Progenitor cell of endocrine pancreas (in vitro differentiated cells): ENCODE measurements around the gene MARCHF6. TPM values are rescaled to one million over a fixed set of nuclear protein-coding genes. Genes with fewer than 3 reads are reported as not detected.
A peak's percentile ranks its signal among the peaks of the same experiment; 100 is the strongest.

Source experiments
- DNase-seq: peaks from one replicate; pipeline ENCODE4 v3.0.0; 2021; ENCODE audit warnings: low spot score; ENCODE audit not compliant: unreplicated experiment
- H3K27ac Mint-ChIP-seq: 2 replicates; pipeline ENCODE4 v1.8.0; 2021; ENCODE audit warnings: mild to moderate bottlenecking, moderate library complexity, mixed read lengths
- H3K27me3 Mint-ChIP-seq: 2 replicates; pipeline ENCODE4 v1.8.0; 2021; ENCODE audit warnings: mixed read lengths
- H3K36me3 Mint-ChIP-seq: 2 replicates; pipeline ENCODE4 v1.8.0; 2022; ENCODE audit warnings: mixed read lengths; ENCODE audit not compliant: insufficient read depth
- H3K4me1 Mint-ChIP-seq: 2 replicates; pipeline ENCODE4 v1.8.0; 2021; ENCODE audit warnings: low read depth, mixed read lengths
- H3K4me3 Mint-ChIP-seq: 2 replicates; pipeline ENCODE4 v1.8.0; 2021; ENCODE audit warnings: low read depth, mild to moderate bottlenecking, moderate library complexity, mixed read lengths
- H3K9me3 Mint-ChIP-seq: 2 replicates; pipeline ENCODE4 v1.8.0; 2021; ENCODE audit warnings: low read depth, mixed read lengths
- CTCF ChIP-seq: fragments of 200-600 bp; sonication (generic); IDR thresholded peaks from one replicate; pipeline ENCODE4 v1.5.0; 2021; ENCODE audit warnings: antibody characterized with exemption, mild to moderate bottlenecking; ENCODE audit not compliant: unreplicated experiment
- total RNA-seq: library from RNA; stranded (reverse); gene quantifications from 2 replicates; pipeline ENCODE4 v1.2.1, GENCODE V29; 2021

The MARCHF6 gene
- total RNA-seq, 1 donor from 2014 or later, result 239 TPM

- no peaks in the 10 kb centered on the region for H3K9me3 Mint-ChIP-seq
- no peaks in the 10 kb centered on the region for H3K27me3 Mint-ChIP-seq
- H3K27ac Mint-ChIP-seq, result peak overlapping the region; percentile 11
- TF ChIP-seq CTCF, result no peak
- H3K4me3 Mint-ChIP-seq, result no peak overlapping the region
- H3K4me1 Mint-ChIP-seq, result no peaks in the 10 kb centered on the region
- no peak for DNase-seq
- H3K36me3 Mint-ChIP-seq, result peaks cover 28% of the 10 kb centered on the region
These were observed 43.1 kb downstream of the MARCHF6 start for GRCh38 chr5:10396552-10396951.

GRCh38 chr5:10399839-10400238, 46.3 kb downstream of the MARCHF6 start:
- no peaks in the 10 kb centered on the region for H3K27me3 Mint-ChIP-seq
- no peaks in the 10 kb centered on the region for H3K4me1 Mint-ChIP-seq
- H3K4me3 Mint-ChIP-seq, result no peak overlapping the region
- TF ChIP-seq CTCF, result no peak
- H3K27ac Mint-ChIP-seq, result no peak overlapping the region
- peaks cover 24% of the 10 kb centered on the region for H3K36me3 Mint-ChIP-seq
- no peaks in the 10 kb centered on the region for H3K9me3 Mint-ChIP-seq
- DNase-seq, result no peak

- no peaks in the 10 kb centered on the region for H3K27me3 Mint-ChIP-seq
- no peaks in the 10 kb centered on the region for H3K9me3 Mint-ChIP-seq
- H3K4me3 Mint-ChIP-seq, result no peak overlapping the region
- H3K36me3 Mint-ChIP-seq, result peaks cover 24% of the 10 kb centered on the region
- H3K27ac Mint-ChIP-seq, result no peak overlapping the region
- H3K4me1 Mint-ChIP-seq, result no peaks in the 10 kb centered on the region
- no peak for DNase-seq
- no peak for TF ChIP-seq CTCF
These were observed 46.9 kb downstream of the MARCHF6 start for GRCh38 chr5:10400411-10400810.

GRCh38 chr5:10400831-10401230, 47.3 kb downstream of the MARCHF6 start:
- Mint-ChIP-seq H3K4me1 (no peaks in the 10 kb centered on the region), H3K27me3 (no peaks in the 10 kb centered on the region), H3K4me3 (no peak overlapping the region), H3K36me3 (peaks cover 23% of the 10 kb centered on the region), H3K27ac (no peak overlapping the region), H3K9me3 (no peaks in the 10 kb centered on the region)
- DNase-seq, result no peak
- no peak for TF ChIP-seq CTCF

GRCh38 chr5:10401498-10401897, 48.0 kb downstream of the MARCHF6 start:
- Mint-ChIP-seq H3K9me3 (no peaks in the 10 kb centered on the region), H3K4me3 (no peak overlapping the region), H3K27me3 (no peaks in the 10 kb centered on the region), H3K27ac (no peak overlapping the region), H3K36me3 (peaks cover 22% of the 10 kb centered on the region), H3K4me1 (no peaks in the 10 kb centered on the region)
- TF ChIP-seq CTCF, result no peak
- DNase-seq, result no peak

Other genes with a start within 250 kb of the MARCHF6 start
- 28.3 and 30.3 TPM in 2 replicates for gene ATPSCKMT, start 103.8 kb upstream of the MARCHF6 start, total RNA-seq
- 223 and 241 TPM in 2 replicates for gene CCT5, start 103.4 kb upstream of the MARCHF6 start, total RNA-seq
- gene CMBL, start 45.8 kb upstream of the MARCHF6 start, total RNA-seq, result 10.0 and 13.6 TPM in 2 replicates
- 0.43 TPM in 1 of 2 replicates, not detected in the other for gene ROPN1L, start 88.2 kb downstream of the MARCHF6 start, total RNA-seq
- 2.1 and 3.3 TPM in 2 replicates for gene ANKRD33B, start 210.4 kb downstream of the MARCHF6 start, total RNA-seq